ENCODE measurements around the gene TCIRG1. TPM values are rescaled to one million over a fixed set of nuclear protein-coding genes. Genes with fewer than 3 reads are reported as not detected.

The TCIRG1 gene
- total RNA-seq, 1 donor from 2014 or later = 385 TPM

DNA sequence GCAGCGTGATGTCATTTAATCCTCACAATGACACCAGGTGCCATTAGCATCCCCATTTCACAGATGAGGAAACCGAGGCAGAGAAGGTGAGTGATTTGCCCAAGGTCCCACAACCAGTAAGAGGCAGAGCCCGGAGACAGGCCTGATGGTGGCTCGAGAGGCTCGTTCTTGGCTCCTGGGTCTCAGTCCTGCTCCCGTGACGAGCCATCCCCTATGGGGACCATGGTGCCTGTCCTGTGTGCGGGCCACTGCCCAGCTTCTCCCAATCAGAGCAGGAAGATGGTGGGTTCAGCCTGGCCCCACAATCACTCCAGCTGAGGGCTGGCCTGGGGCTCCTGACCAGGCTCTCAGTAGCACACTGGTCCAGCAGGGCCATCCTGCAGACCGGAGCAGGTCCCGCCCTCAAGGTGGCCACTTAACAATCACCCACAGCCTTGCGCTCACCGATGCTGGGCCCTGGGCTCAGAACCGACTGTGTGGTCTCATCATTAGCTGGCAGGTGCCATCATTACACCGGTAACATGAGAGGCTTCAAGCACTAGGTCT lies 25.1 kb upstream of the TCIRG1 start:
- peak overlapping the region; percentile 50 to 56 for H3K27ac ChIP-seq
- TF ChIP-seq, protein P1, sequence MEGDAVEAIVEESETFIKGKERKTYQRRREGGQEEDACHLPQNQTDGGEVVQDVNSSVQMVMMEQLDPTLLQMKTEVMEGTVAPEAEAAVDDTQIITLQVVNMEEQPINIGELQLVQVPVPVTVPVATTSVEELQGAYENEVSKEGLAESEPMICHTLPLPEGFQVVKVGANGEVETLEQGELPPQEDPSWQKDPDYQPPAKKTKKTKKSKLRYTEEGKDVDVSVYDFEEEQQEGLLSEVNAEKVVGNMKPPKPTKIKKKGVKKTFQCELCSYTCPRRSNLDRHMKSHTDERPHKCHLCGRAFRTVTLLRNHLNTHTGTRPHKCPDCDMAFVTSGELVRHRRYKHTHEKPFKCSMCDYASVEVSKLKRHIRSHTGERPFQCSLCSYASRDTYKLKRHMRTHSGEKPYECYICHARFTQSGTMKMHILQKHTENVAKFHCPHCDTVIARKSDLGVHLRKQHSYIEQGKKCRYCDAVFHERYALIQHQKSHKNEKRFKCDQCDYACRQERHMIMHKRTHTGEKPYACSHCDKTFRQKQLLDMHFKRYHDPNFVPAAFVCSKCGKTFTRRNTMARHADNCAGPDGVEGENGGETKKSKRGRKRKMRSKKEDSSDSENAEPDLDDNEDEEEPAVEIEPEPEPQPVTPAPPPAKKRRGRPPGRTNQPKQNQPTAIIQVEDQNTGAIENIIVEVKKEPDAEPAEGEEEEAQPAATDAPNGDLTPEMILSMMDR (IDR thresholded peaks at IDR 0.05) = no peak
- H3K27me3 ChIP-seq = no peaks in the 10 kb centered on the region
- no peaks in the 10 kb centered on the region for H3K9me3 ChIP-seq
- no peak for DNase-seq (ENCODE audit: low spot score in 2 of 2)
- H3K4me1 ChIP-seq = peaks cover 9 to 32% of the 10 kb centered on the region in 2 donors
- no peak overlapping the region for H3K4me3 ChIP-seq
- H3K36me3 ChIP-seq = no peaks in the 10 kb centered on the region
- intact Hi-C loops (cut with DNase I) = loop anchor here (10.0 kb wide), 1 partner anchor 431 kb away; no protein-coding TSS in a partner anchor

DNA sequence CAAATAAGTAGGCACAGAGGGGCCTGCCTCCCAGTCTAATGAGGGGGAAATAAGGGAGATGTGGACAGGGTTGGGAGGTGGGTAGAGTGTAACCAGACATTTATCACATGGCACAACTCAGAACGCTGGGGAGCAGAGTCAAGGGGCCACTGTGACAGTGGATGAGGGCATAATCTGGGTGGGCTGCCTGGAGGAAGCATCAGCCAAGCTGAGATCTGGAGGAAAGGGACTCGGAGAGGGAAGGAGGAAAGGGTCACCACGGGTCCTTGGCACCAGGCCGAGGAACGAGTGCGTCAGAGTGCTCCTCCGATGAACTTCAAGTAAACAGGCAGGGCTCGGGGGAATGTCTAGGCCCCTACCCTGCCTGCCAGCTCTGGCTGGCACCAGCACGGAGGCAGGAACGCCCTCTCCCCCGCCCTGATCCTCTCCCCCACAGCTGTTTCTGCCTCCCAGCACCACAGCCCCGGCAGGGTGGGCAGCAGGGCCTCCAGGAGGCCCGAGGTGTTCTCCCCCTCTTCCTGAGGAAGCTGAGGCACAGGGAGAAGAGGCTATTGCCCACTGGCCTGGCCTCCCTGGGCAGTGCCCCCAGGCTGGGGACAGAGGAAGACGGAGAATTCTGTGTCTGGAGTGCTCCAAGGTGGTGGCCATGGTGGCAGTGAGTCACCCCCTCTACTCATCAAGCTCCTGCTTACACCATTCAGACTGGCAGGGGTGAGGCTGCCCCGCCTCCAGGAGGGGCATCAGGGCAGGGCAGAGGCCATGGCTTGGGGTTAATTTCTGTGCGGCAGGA lies 24.5 kb upstream of the TCIRG1 start:
- Histone ChIP-seq H3K27me3 (no peaks in the 10 kb centered on the region), H3K27ac (peak overlapping the region; percentile 50 to 56), H3K4me1 (peaks cover 9 to 31% of the 10 kb centered on the region in 2 donors), H3K9me3 (no peaks in the 10 kb centered on the region), H3K36me3 (no peaks in the 10 kb centered on the region), H3K4me3 (no peak overlapping the region)
- TF ChIP-seq, protein P1 (IDR thresholded peaks at IDR 0.05) = no peak
- intact Hi-C loops (cut with DNase I) = loop anchor here (10.0 kb wide), 1 partner anchor 430 kb away; no protein-coding TSS in a partner anchor
- DNase-seq (ENCODE audit: low spot score in 2 of 2) = peak in 1 of 2 donors; percentile 80

DNA sequence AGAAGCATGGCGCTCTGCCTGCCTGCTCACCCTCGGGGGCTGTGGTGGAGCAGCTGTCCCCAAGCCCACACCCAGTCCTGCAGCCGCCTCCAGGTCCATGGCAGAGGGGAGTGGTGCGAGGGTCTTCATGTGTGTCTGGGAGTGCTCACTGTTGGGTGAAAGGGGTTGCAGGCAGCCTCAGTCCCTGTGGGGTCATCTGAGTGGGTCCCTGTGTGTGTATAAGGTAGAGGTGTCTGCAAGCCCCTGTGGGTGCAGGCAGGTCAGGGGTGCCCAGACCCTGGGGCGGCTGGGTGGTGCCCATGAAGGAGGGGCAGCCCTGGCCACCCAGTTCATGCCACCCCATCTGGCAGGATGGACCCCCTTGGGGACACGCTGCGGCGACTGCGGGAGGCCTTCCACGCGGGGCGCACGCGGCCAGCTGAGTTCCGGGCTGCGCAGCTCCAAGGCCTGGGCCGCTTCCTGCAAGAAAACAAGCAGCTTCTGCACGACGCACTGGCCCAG lies 23.8 kb upstream of the TCIRG1 start:
- intact Hi-C loops (cut with DNase I) = loop anchor here (10.0 kb wide), 1 partner anchor 430 kb away; no protein-coding TSS in a partner anchor
- no peak for DNase-seq (ENCODE audit: low spot score in 2 of 2)

DNA sequence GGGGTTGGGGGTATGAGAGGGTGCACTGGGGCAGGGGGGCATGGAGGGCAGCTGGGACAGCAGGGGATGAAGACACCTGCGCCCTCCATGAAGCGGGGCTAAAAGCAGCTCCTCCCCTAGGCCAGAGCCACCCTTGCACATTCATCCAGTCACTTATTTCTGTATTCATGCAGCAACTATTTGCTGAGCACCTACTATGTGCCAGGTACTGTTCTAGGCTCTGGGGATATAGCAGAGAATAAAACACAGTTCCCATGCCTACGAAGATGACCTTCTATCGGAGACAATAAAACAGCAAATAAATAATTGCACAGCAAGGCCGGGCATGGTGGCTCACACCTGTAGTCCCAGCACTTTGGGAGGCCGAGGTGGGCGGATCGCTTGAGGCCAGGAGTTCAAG lies 23.4 kb upstream of the TCIRG1 start:
- Histone ChIP-seq H3K27ac (no peak overlapping the region), H3K4me3 (no peak overlapping the region), H3K9me3 (no peaks in the 10 kb centered on the region), H3K4me1 (peaks cover 4 to 22% of the 10 kb centered on the region in 2 donors), H3K36me3 (no peaks in the 10 kb centered on the region), H3K27me3 (no peaks in the 10 kb centered on the region)
- DNase-seq (ENCODE audit: low spot score in 2 of 2) = no peak
- TF ChIP-seq, protein P1 (IDR thresholded peaks at IDR 0.05) = no peak
- intact Hi-C loops (cut with DNase I) = loop anchor here (10.0 kb wide), 1 partner anchor 429 kb away; no protein-coding TSS in a partner anchor

More for the DNA sequence above, 23.8 kb upstream of the TCIRG1 start:
- H3K27me3 ChIP-seq = no peaks in the 10 kb centered on the region
- H3K4me1 ChIP-seq = peaks cover 6 to 24% of the 10 kb centered on the region in 2 donors
- TF ChIP-seq, protein P1 (IDR thresholded peaks at IDR 0.05) = no peak
- H3K9me3 ChIP-seq = no peaks in the 10 kb centered on the region
- peak overlapping the region in 1 of 2 donors; percentile 56 for H3K27ac ChIP-seq
- H3K36me3 ChIP-seq = no peaks in the 10 kb centered on the region
- no peak overlapping the region for H3K4me3 ChIP-seq

DNA sequence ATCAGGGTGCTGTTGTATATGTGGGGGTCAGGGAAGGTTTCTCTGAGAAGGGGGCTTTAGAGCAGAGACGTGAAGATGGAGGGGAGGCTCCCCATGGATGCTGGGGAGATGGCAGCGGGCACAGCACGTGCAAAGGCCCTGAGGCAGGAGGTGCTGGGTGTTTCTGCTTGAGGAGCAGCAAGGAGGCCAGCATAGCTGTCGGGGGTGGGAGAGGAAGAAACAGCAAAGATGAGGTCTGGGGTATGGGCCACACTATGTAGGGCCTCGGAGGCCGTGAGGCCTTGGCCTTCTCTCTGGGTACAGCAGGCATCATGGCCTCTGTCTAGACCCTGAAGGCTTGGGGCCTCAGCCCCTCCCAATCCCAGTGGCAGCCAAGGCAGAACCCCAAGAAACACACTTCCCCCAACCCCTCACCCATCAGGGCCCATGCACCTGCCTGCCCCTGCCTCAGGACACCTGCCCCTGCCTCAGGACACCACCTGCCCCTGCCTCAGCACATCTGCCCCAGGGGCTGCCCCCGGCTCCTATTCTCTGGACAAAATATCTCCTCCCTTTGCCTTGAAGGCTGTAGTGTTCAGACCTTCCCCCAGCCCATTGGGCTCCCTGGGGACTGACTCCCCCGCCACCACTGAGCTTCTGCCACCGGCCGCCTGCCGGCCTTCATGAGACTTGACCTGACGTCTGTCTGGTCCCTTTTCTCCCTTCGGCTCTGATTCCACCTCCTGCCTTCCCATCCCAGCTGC lies 22.5 kb upstream of the TCIRG1 start:
- intact Hi-C loops (cut with DNase I) = loop anchor here (10.0 kb wide), 1 partner anchor 428 kb away; no protein-coding TSS in a partner anchor
- Histone ChIP-seq H3K9me3 (no peaks in the 10 kb centered on the region), H3K27me3 (no peaks in the 10 kb centered on the region), H3K4me1 (peaks cover 0 to 15% of the 10 kb centered on the region in 2 donors), H3K36me3 (no peaks in the 10 kb centered on the region), H3K27ac (no peak overlapping the region), H3K4me3 (no peak overlapping the region)
- TF ChIP-seq, protein P1 (IDR thresholded peaks at IDR 0.05) = no peak
- no peak for DNase-seq (ENCODE audit: low spot score in 2 of 2)
